ENCODE data around the gene BCL7C. TPM values are rescaled to one million over a fixed set of nuclear protein-coding genes. Genes with fewer than 3 reads are reported as not detected.
A peak's percentile ranks its signal among the peaks of the same experiment; 100 is the strongest.

The BCL7C gene
- total RNA-seq, 1 experiment from 2014 or later: 44.9 TPM

GRCh38 chr16:30925632-30925987 lies 31.7 kb upstream of the BCL7C start:
- RAD21 ChIA-PET (ENCODE audit: low non-redundant PET in 1 of 2, low total read pairs in 2 of 2, uncharacterized antibody in 2 of 2, unreplicated experiment in 2 of 2): no interaction called here
- Histone ChIP-seq H3K9me2 (ENCODE audit: insufficient read depth) (no peaks in the 10 kb centered on the region), H3K9ac (ENCODE audit: low read length) (no peak overlapping the region), H3K9me3 (ENCODE audit: control insufficient read depth in 1 of 2, insufficient read depth in 1 of 2, low read depth in 1 of 2, low read length in 2 of 2) (no peaks in the 10 kb centered on the region), H2AFZ (ENCODE audit: low read depth, low read length, poor library complexity, severe bottlenecking) (no peak overlapping the region), H3K36me3 (ENCODE audit: control insufficient read depth in 1 of 2, insufficient read depth in 2 of 2, low read length in 2 of 2) (peaks cover 0 to 8% of the 10 kb centered on the region in 2 experiments; a peak in 3 of 4 replicates), H3K79me2 (ENCODE audit: insufficient read depth, low read length) (peaks cover 10% of the 10 kb centered on the region; the same call in 1 of the 2 replicates), H4K20me1 (ENCODE audit: insufficient read depth) (no peaks in the 10 kb centered on the region), H3K27ac (ENCODE audit: low read depth, low read length) (peak overlapping the region; percentile 67; the same call in 1 of the 2 replicates), H3K4me2 (ENCODE audit: low read length) (peak overlapping the region; percentile 95; the same call in 1 of the 2 replicates), H3K27me3 (ENCODE audit: insufficient read depth, low read length) (no peaks in the 10 kb centered on the region), H3K4me3 (replicated peaks in 1 of 2; ENCODE audit: low read depth in 1 of 2, low read length in 2 of 2) (no peak overlapping the region), H3K4me1 (ENCODE audit: control insufficient read depth in 1 of 2, insufficient read depth in 2 of 2, low read length in 2 of 2) (peaks cover 11 to 25% of the 10 kb centered on the region in 2 experiments; a peak in 3 of 4 replicates)
- no TSS peak for BruUV-seq (replicated peaks)
- intact Hi-C loops (cut with micrococcal nuclease): no loop called here
- POLR2A ChIA-PET: no interaction called here
- ATAC-seq (no peak), DNase-seq (ENCODE audit: low read depth, low spot score) (no peak)
- TF ChIP-seq ZFX (IDR thresholded peaks at IDR 0.05) (no peak), YY1 (IDR thresholded peaks at IDR 0.05; ENCODE audit: extremely low read depth, insufficient replicate concordance, low read depth, low read length) (no peak), REST (IDR thresholded peaks at IDR 0.05; ENCODE audit: low read depth) (no peak), EZH2 (IDR thresholded peaks at IDR 0.05) (no peak), POLR2AphosphoS5 (IDR thresholded peaks at IDR 0.05; ENCODE audit: low read depth, low read length) (no peak), EZH2phosphoT487 (IDR thresholded peaks at IDR 0.05; ENCODE audit: borderline replicate concordance) (no peak), RAD21 (IDR thresholded peaks at IDR 0.05; ENCODE audit: low read depth) (no peak), CTCF (IDR thresholded peaks at IDR 0.05 in 2 of 3, conservative IDR thresholded peaks at IDR 0.05 in 1 of 3; ENCODE audit: borderline replicate concordance in 1 of 3, insufficient read depth in 1 of 3, low read depth in 2 of 3, low read length in 2 of 3) (no peak), EGR1 (IDR thresholded peaks at IDR 0.05; ENCODE audit: low read depth) (no peak), SP1 (IDR thresholded peaks at IDR 0.05; ENCODE audit: low read depth) (no peak), ZNF274 (IDR thresholded peaks at IDR 0.05; ENCODE audit: low read depth, low read length) (no peak), FOSL1 (IDR thresholded peaks at IDR 0.05; ENCODE audit: low read depth) (no peak), SRF (IDR thresholded peaks at IDR 0.05; ENCODE audit: low read depth) (no peak)
- CTCF ChIA-PET: interaction anchor here (2.0 kb wide), 1 partner anchor 23 kb away, joined by 5 read pairs; no protein-coding TSS in a partner anchor

All from HCT116 (cell line).